Endodermal cell (in vitro differentiated cells): ENCODE results near the gene KDM7A. TPM values are rescaled to one million over a fixed set of nuclear protein-coding genes. Genes with fewer than 3 reads are reported as not detected.

Experiments
- DNase-seq: peaks from one replicate; pipeline ENCODE4 v3.0.0-alpha.2; 2017
- H3K27ac ChIP-seq: 2 replicates; pipeline ENCODE4 v1.5.1; 2013; ENCODE audit warnings: mild to moderate bottlenecking, low read depth, low read length, moderate library complexity
- H3K27me3 ChIP-seq: 2 replicates; pipeline ENCODE4 v1.6.1; 2013; ENCODE audit warnings: mild to moderate bottlenecking, low read length, moderate library complexity; ENCODE audit not compliant: insufficient read depth, control insufficient read depth, poor library complexity, severe bottlenecking
- H3K36me3 ChIP-seq: 2 replicates; pipeline ENCODE4 v1.7.0; 2013; ENCODE audit warnings: mild to moderate bottlenecking, low read length, moderate library complexity; ENCODE audit not compliant: control insufficient read depth, insufficient read depth
- H3K4me1 ChIP-seq: one replicate; pipeline ENCODE4 v1.7.0; 2013; ENCODE audit warnings: low read length; ENCODE audit not compliant: control insufficient read depth, insufficient read depth
- H3K4me3 ChIP-seq: 2 replicates; pipeline ENCODE4 v1.5.1; 2013; ENCODE audit warnings: mild to moderate bottlenecking, low read length, moderate library complexity
- H3K9ac ChIP-seq: 2 replicates; pipeline ENCODE4 v1.6.1; 2013; ENCODE audit warnings: mild to moderate bottlenecking, low read length, moderate library complexity; ENCODE audit not compliant: poor library complexity, severe bottlenecking; ENCODE audit errors: extremely low read depth
- H3K9me3 ChIP-seq: 2 replicates; pipeline ENCODE4 v1.6.1; 2013; ENCODE audit warnings: mild to moderate bottlenecking, low read length, moderate library complexity; ENCODE audit not compliant: control insufficient read depth
- H3K27ac Mint-ChIP-seq: 2 replicates; pipeline ENCODE4 v1.8.0; 2020; ENCODE audit warnings: mixed read lengths
- H3K27me3 Mint-ChIP-seq: 2 replicates; pipeline ENCODE4 v1.8.0; 2021; ENCODE audit warnings: mild to moderate bottlenecking, mixed read lengths; ENCODE audit not compliant: insufficient read depth
- H3K36me3 Mint-ChIP-seq: 2 replicates; pipeline ENCODE4 v1.8.0; 2020; ENCODE audit warnings: low read depth, mixed read lengths
- H3K4me1 Mint-ChIP-seq: 2 replicates; pipeline ENCODE4 v1.8.0; 2020; ENCODE audit warnings: mixed read lengths
- H3K4me3 Mint-ChIP-seq: 2 replicates; pipeline ENCODE4 v1.8.0; 2020; ENCODE audit warnings: mild to moderate bottlenecking, moderate library complexity, mixed read lengths
- H3K9me3 Mint-ChIP-seq: 2 replicates; pipeline ENCODE4 v1.8.0; 2020; ENCODE audit warnings: mild to moderate bottlenecking, mixed read lengths
- WGBS, 2 experiments: methylation state at CpG; one replicate each; pipeline versions ENCODE4 v1.1.5 to v1.1.7; 2013; ENCODE audit warnings: missing lambda C conversion rate in 2 of 2, mixed read lengths in 1 of 2; ENCODE audit not compliant: insufficient coverage in 1 of 2, insufficient read length in 1 of 2; 5-methylcytosine and 5-hydroxymethylcytosine counted together
- total RNA-seq, 2 donors: library from RNA; stranded (reverse); fragmentation: NEBNext Ultra II Directional in 1 of 2; extraction: Animal tissue kit (Norgen Biotek cat#: 25700) in 1 of 2; gene quantifications; 2 replicates in 1 of 2; 3 replicates in 1 of 2; pipeline ENCODE4 v1.2.1, GENCODE V29; 2021
- TF ChIP-seq, protein P1 (sequence below): fragments of 200-600 bp; sonication (generic); conservative IDR thresholded peaks from 2 replicates; pipeline ENCODE4 v1.5.0; 2021; ENCODE audit warnings: antibody characterized with exemption, mild to moderate bottlenecking

The KDM7A gene
- total RNA-seq, 2 donors from 2014 or later = 22.9 to 24.5 TPM

DNA sequence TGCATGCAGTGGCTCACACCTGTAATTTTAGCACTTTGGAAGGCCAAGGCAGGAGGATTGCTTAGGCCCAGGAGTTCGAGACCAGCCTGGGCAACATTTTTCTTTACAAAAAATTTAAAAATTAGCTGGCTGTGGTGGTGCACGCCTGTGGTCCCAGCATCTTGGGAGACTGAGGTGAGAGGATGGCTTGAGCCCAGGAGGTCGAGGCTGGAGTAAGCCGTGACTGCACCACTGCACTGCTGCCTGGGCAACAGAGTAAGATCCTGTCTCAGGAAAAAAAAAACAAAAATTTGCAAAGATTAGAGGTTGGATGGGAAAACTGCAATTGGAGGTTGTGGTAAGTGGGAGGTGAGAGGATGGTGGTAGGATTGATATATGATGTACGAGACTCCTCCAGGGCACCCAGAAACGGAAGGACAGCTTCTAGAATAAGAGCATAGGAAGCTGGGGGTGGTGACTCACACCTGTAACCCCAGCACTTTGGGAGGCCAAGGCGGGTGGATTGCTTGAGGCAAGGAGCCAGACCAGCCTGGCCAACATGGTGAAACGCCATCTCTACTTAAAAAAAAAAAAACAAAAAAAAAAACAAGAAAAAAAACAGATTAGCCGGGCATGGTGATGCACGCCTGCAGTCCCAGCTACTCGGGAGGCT is 94.9 kb downstream of the KDM7A start:
- WGBS, 2 experiments = 92 to 95% methylated on average over 8 to 10 of the region's 11 CpGs
- no peak overlapping the region for H3K9ac ChIP-seq
- peaks cover 5% of the 10 kb centered on the region for H3K36me3 Mint-ChIP-seq
- H3K36me3 ChIP-seq = peaks cover 3% of the 10 kb centered on the region
- no peak overlapping the region for H3K4me3 ChIP-seq
- no peaks in the 10 kb centered on the region for H3K4me1 ChIP-seq
- H3K27me3 Mint-ChIP-seq = no peaks in the 10 kb centered on the region
- no peaks in the 10 kb centered on the region for H3K9me3 Mint-ChIP-seq
- no peaks in the 10 kb centered on the region for H3K9me3 ChIP-seq
- no peak overlapping the region for H3K27ac ChIP-seq
- H3K27ac Mint-ChIP-seq = no peak overlapping the region
- H3K27me3 ChIP-seq = no peaks in the 10 kb centered on the region
- peaks cover 13% of the 10 kb centered on the region for H3K4me1 Mint-ChIP-seq
- TF ChIP-seq, protein P1, sequence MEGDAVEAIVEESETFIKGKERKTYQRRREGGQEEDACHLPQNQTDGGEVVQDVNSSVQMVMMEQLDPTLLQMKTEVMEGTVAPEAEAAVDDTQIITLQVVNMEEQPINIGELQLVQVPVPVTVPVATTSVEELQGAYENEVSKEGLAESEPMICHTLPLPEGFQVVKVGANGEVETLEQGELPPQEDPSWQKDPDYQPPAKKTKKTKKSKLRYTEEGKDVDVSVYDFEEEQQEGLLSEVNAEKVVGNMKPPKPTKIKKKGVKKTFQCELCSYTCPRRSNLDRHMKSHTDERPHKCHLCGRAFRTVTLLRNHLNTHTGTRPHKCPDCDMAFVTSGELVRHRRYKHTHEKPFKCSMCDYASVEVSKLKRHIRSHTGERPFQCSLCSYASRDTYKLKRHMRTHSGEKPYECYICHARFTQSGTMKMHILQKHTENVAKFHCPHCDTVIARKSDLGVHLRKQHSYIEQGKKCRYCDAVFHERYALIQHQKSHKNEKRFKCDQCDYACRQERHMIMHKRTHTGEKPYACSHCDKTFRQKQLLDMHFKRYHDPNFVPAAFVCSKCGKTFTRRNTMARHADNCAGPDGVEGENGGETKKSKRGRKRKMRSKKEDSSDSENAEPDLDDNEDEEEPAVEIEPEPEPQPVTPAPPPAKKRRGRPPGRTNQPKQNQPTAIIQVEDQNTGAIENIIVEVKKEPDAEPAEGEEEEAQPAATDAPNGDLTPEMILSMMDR = no peak
- no peak for DNase-seq
- H3K4me3 Mint-ChIP-seq = no peak overlapping the region

GRCh38 chr7:140080919-140081318 is 95.9 kb downstream of the KDM7A start:
- H3K36me3 Mint-ChIP-seq = peaks cover 4% of the 10 kb centered on the region
- H3K36me3 ChIP-seq = peaks cover 1% of the 10 kb centered on the region
- H3K9ac ChIP-seq = no peak overlapping the region
- H3K27me3 Mint-ChIP-seq = no peaks in the 10 kb centered on the region
- no peaks in the 10 kb centered on the region for H3K9me3 ChIP-seq
- H3K4me1 ChIP-seq = no peaks in the 10 kb centered on the region
- no peak overlapping the region for H3K4me3 ChIP-seq
- WGBS, 2 experiments = 89 to 95% methylated on average over 5 to 7 of the region's 7 CpGs
- no peak overlapping the region for H3K4me3 Mint-ChIP-seq
- no peaks in the 10 kb centered on the region for H3K27me3 ChIP-seq
- TF ChIP-seq, protein P1 = no peak
- no peak overlapping the region for H3K27ac Mint-ChIP-seq
- DNase-seq = no peak
- H3K4me1 Mint-ChIP-seq = peaks cover 8% of the 10 kb centered on the region
- H3K27ac ChIP-seq = no peak overlapping the region
- no peaks in the 10 kb centered on the region for H3K9me3 Mint-ChIP-seq

GRCh38 chr7:140079121-140079536 is 97.7 kb downstream of the KDM7A start:
- Histone ChIP-seq H3K27ac (no peak overlapping the region), H3K36me3 (no peaks in the 10 kb centered on the region), H3K9ac (no peak overlapping the region), H3K4me1 (no peaks in the 10 kb centered on the region), H3K4me3 (no peak overlapping the region), H3K27me3 (no peaks in the 10 kb centered on the region), H3K9me3 (no peaks in the 10 kb centered on the region)
- TF ChIP-seq, protein P1 = peak; percentile 95
- Mint-ChIP-seq H3K4me1 (peaks cover 8% of the 10 kb centered on the region), H3K27ac (peak overlapping the region; percentile 38), H3K9me3 (no peaks in the 10 kb centered on the region), H3K4me3 (no peak overlapping the region), H3K36me3 (peaks cover 4% of the 10 kb centered on the region), H3K27me3 (no peaks in the 10 kb centered on the region)
- peak; percentile 90 for DNase-seq
- 59 to 66% methylated on average over 4 to 6 of the region's 6 CpGs for WGBS, 2 experiments
